CD4-positive, alpha-beta memory T cell (primary cell): ENCODE data around the gene PLXNA2. TPM values are rescaled to one million over a fixed set of nuclear protein-coding genes. Genes with fewer than 3 reads are reported as not detected.

Experiments used
- CTCF ChIA-PET: fragments of 350-600 bp; sonication (Branson Sonifier 250); formaldehyde crosslinking; loops from one replicate; lab custom pipeline; 2021; ENCODE audit warnings: inconsistent platforms; ENCODE audit not compliant: partially characterized antibody; lab: Charles Lee
- POLR2A ChIA-PET: fragments of 350-600 bp; sonication (Branson Sonifier 250); formaldehyde crosslinking; loops from one replicate; lab custom pipeline; 2021; ENCODE audit not compliant: partially characterized antibody; lab: Charles Lee
- DNase-seq, 5 donors: peaks; one replicate each; pipeline versions ENCODE4 v3.0.0 to v3.0.0-alpha.2; 2020 to 2022; ENCODE audit warnings: mixed read lengths in 1 of 5
- H3K27ac ChIP-seq: one replicate; pipeline ENCODE4 v1.7.0; 2013; ENCODE audit warnings: low read depth, low read length
- H3K27me3 ChIP-seq: 2 replicates; pipeline ENCODE4 v1.7.0; 2013; ENCODE audit warnings: mild to moderate bottlenecking, low read length, moderate library complexity; ENCODE audit not compliant: insufficient read depth
- H3K36me3 ChIP-seq: 2 replicates; pipeline ENCODE4 v1.7.0; 2013; ENCODE audit warnings: mild to moderate bottlenecking, low read length, moderate library complexity; ENCODE audit not compliant: insufficient read depth
- H3K4me1 ChIP-seq: 2 replicates; pipeline ENCODE4 v1.7.0; 2013; ENCODE audit warnings: mild to moderate bottlenecking, low read length, moderate library complexity; ENCODE audit not compliant: insufficient read depth
- H3K4me3 ChIP-seq, 2 donors: one replicate each; pipeline ENCODE4 v1.7.0; 2013; ENCODE audit warnings: low read length in 2 of 2, mild to moderate bottlenecking in 1 of 2
- H3K9me3 ChIP-seq, 2 donors: one replicate each; pipeline ENCODE4 v1.7.0; 2013; ENCODE audit warnings: low read length in 2 of 2, control low read depth in 1 of 2; ENCODE audit not compliant: control insufficient read depth in 1 of 2
- H3K27ac Mint-ChIP-seq, 7 donors: one replicate each; pipeline ENCODE4 v1.8.0; 2020 to 2021; ENCODE audit warnings: mixed read lengths in 7 of 7, mild to moderate bottlenecking in 6 of 7, inconsistent platforms in 3 of 7, moderate library complexity in 3 of 7
- H3K27me3 Mint-ChIP-seq, 2 donors: one replicate each; pipeline ENCODE4 v1.8.0; 2020 to 2021; ENCODE audit warnings: mixed read lengths in 2 of 2
- H3K36me3 Mint-ChIP-seq, 2 donors: one replicate each; pipeline ENCODE4 v1.8.0; 2020 to 2021; ENCODE audit warnings: mixed read lengths in 2 of 2, inconsistent platforms in 1 of 2, mild to moderate bottlenecking in 1 of 2
- H3K4me1 Mint-ChIP-seq, 4 donors: one replicate each; pipeline ENCODE4 v1.8.0; 2020 to 2021; ENCODE audit warnings: mixed read lengths in 4 of 4, mild to moderate bottlenecking in 1 of 4
- H3K4me3 Mint-ChIP-seq, 8 donors: one replicate each; pipeline ENCODE4 v1.8.0; 2020 to 2021; ENCODE audit warnings: mixed read lengths in 8 of 8, mild to moderate bottlenecking in 7 of 8, moderate library complexity in 6 of 8, inconsistent platforms in 3 of 8
- H3K9me3 Mint-ChIP-seq, 8 donors: one replicate each; pipeline ENCODE4 v1.8.0; 2020 to 2021; ENCODE audit warnings: mixed read lengths in 8 of 8, mild to moderate bottlenecking in 5 of 8, inconsistent platforms in 3 of 8, moderate library complexity in 1 of 8
- intact Hi-C: fragments of 100-400 bp; cut with micrococcal nuclease; formaldehyde crosslinking; loops from one replicate; pipeline ENCODE4 v1.15.1; 2023
- polyA plus RNA-seq, 2 donors: library from polyadenylated mRNA; unstranded; fragments of 300-500 nt; fragmentation: Illumina TruSeq; gene quantifications; one replicate each; pipeline ENCODE4 v1.2.3, GENCODE V29; 2021
- total RNA-seq, 2 experiments: library from RNA; stranded (reverse); gene quantifications; one replicate each; pipeline ENCODE4 v1.2.3, GENCODE V29; 2021

Gene PLXNA2
- total and polyA plus RNA-seq, 4 experiments from 2014 or later, result 0.10 to 4.0 (median 1.8) TPM

DNA sequence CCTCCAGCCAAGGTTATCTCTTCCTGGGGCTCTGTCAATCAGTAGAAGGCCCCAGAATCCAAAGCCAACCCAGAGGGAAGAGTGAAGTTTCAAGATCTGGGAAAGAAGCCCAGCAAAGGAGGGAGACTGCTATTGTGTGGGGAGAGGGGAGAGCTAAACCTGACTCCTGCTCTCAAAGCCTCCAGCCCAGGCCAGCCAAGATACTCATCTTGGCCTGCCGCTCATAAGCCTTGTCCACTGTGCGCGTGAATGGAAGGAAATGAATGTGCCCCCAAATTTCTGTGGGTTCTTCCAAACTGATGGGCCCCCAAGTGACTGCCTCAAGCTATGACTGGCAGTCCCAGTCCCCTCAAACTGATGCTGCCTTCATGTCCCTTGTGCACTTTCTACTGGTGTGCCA, 2.0 kb downstream of the PLXNA2 start:
- no peak overlapping the region for H3K27ac Mint-ChIP-seq
- H3K4me1 Mint-ChIP-seq, result peaks cover 6 to 18% (median 8%) of the 10 kb centered on the region in 4 donors
- POLR2A ChIA-PET, result no interaction called here
- intact Hi-C loops, result loop anchor here (10.0 kb wide), 1 partner anchor 417 kb away; no protein-coding TSS in a partner anchor
- no peaks in the 10 kb centered on the region for H3K9me3 ChIP-seq
- H3K27me3 Mint-ChIP-seq, result peaks cover 20 to 23% of the 10 kb centered on the region in 2 donors
- H3K4me1 ChIP-seq, result peaks cover 15% of the 10 kb centered on the region
- H3K36me3 Mint-ChIP-seq, result no peaks in the 10 kb centered on the region
- CTCF ChIA-PET, result interaction anchor here (1.6 to 11.2 kb wide), 2 partner anchors 10 to 217 kb away, joined by 3 to 234 read pairs; no protein-coding TSS in a partner anchor
- no peak overlapping the region for H3K27ac ChIP-seq
- DNase-seq, result no peak
- H3K36me3 ChIP-seq, result no peaks in the 10 kb centered on the region
- no peak overlapping the region for H3K4me3 ChIP-seq
- peaks cover 18% of the 10 kb centered on the region for H3K27me3 ChIP-seq
- no peaks in the 10 kb centered on the region for H3K9me3 Mint-ChIP-seq
- peak overlapping the region; percentile 14 to 83 (median 82) for H3K4me3 Mint-ChIP-seq

DNA sequence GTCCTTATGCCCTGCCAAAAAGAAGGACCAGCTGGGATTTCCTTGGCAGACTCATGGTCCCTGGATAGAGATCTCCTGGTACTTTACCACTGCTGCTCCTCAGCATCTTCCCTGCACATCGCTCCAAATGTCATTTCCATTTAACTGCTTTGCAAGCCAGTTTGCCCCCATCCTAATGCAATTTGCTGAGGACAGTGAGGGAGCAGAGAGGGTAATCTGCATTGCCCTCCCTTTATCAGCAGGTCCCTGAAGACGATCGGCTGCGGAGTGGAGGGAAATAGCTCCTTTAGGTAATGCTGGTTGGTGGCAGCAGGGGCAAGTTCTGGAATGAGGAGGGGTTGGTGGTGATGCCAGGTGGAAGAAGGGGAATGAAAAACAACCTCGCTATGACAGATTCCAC, 2.7 kb downstream of the PLXNA2 start:
- Mint-ChIP-seq H3K4me3 (peak overlapping the region in 2 of 8 donors; percentile 29 to 53), H3K36me3 (no peaks in the 10 kb centered on the region), H3K27ac (no peak overlapping the region), H3K4me1 (peaks cover 9 to 20% (median 10%) of the 10 kb centered on the region in 4 donors), H3K9me3 (no peaks in the 10 kb centered on the region), H3K27me3 (peaks cover 20 to 28% of the 10 kb centered on the region in 2 donors)
- no peak overlapping the region for H3K4me3 ChIP-seq
- intact Hi-C loops, result loop anchor here (10.0 kb wide), 1 partner anchor 417 kb away; no protein-coding TSS in a partner anchor
- DNase-seq, result no peak
- no peak overlapping the region for H3K27ac ChIP-seq
- H3K27me3 ChIP-seq, result peaks cover 20% of the 10 kb centered on the region
- peaks cover 19% of the 10 kb centered on the region for H3K4me1 ChIP-seq
- no peaks in the 10 kb centered on the region for H3K9me3 ChIP-seq
- H3K36me3 ChIP-seq, result no peaks in the 10 kb centered on the region
- POLR2A ChIA-PET, result no interaction called here
- CTCF ChIA-PET, result interaction anchor here (1.6 to 11.2 kb wide), 2 partner anchors 9 to 217 kb away, joined by 3 to 234 read pairs; no protein-coding TSS in a partner anchor

DNA sequence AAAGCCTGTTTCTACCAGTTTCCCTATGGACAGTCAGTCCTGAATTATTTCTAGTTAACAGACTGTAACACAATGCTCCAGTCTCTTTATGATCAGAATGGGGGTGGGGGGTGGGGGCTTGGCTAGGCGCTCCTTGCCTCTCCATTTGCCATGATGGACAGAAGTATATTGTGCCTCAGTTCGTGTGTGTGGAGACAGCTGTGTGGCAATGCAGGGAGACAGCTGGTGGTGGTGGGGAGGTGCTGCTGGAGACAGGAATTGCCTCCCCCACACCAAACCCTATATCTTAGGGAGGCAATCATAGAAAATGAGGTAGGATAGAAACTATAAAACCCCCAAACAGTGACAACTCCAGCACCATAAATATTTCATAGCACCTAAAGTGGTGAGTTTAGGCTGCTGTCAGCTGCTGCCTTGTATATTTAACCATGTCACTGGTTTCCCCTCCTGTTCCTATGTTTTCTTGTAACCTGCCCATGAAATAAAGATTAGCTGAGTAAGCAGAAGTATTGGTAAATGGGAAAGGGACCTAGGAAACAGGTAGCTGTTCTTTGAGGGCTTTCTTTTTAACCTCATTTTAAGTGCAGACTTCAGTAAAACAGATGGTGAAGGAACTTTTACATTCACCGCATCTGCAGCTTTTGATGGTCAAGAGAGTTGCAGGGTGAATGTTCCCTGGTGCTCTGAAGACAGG, 3.4 kb downstream of the PLXNA2 start:
- H3K27me3 ChIP-seq, result peaks cover 24% of the 10 kb centered on the region

DNA sequence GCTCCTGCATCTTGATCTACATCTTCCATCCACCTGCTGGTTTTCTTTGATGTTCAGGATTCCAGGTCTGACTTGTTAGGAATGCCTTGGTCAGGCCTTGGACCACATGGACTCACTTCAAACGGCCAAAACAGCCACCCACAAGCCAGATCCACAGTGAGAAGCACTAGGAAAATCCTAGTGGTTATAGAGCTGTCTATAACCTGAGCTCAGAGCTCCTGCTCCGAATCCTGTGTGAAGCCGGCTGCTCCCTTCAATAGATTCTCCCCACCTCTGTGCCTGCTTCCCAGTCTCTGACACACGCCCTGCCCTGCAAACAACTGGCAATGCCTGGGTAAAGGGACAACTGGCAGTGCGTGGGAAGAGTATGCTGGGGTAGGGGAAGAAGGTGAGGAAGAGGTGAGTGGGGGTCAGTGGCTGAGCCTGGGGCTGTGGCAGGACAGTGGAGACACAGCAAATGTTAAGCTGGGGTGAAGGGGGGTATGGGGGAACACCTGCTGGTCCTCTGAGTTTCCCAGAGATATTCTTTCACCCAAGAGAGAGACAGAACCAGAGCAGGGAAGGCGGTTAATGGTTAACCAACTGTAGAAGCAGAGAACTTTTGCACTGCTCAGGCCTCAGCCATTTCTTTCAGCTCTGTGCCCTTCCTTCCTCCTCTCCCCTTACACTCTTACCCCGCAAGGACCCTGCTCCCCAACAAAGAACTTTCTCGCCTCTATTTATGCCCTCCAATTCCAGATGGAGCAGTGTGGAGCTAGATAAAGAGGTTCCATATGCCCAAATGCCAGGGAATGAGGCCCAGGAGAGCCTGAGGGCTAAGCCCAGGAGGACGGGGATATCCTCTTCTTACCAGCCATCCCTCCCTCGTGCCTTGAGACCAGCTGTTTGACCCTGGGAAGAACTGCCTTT, 4.5 kb downstream of the PLXNA2 start:
- no peaks in the 10 kb centered on the region for H3K9me3 ChIP-seq
- no peak overlapping the region for H3K4me3 ChIP-seq
- Mint-ChIP-seq H3K27me3 (peaks cover 22 to 35% of the 10 kb centered on the region in 2 donors), H3K4me1 (peaks cover 7 to 21% (median 12%) of the 10 kb centered on the region in 4 donors), H3K4me3 (no peak overlapping the region), H3K9me3 (no peaks in the 10 kb centered on the region), H3K36me3 (no peaks in the 10 kb centered on the region), H3K27ac (no peak overlapping the region)
- peaks cover 21% of the 10 kb centered on the region for H3K4me1 ChIP-seq
- ChIA-PET POLR2A (interaction anchor here (0.6 kb wide), 2 partner anchors 463 to 487 kb away, joined by 3 to 4 read pairs; no protein-coding TSS in a partner anchor), CTCF (interaction anchor here (0.6 to 11.2 kb wide), 8 partner anchors 11 to 355 kb away, joined by 3 to 234 read pairs (median 3); no protein-coding TSS in a partner anchor)
- no peak for DNase-seq
- no peaks in the 10 kb centered on the region for H3K36me3 ChIP-seq
- intact Hi-C loops, result loop anchor here (10.0 kb wide), 1 partner anchor 415 kb away; no protein-coding TSS in a partner anchor
- H3K27ac ChIP-seq, result no peak overlapping the region
- peaks cover 24% of the 10 kb centered on the region for H3K27me3 ChIP-seq

More for the DNA sequence above, 3.4 kb downstream of the PLXNA2 start:
- peaks cover 12 to 27% (median 16%) of the 10 kb centered on the region in 4 donors for H3K4me1 Mint-ChIP-seq
- no peaks in the 10 kb centered on the region for H3K36me3 Mint-ChIP-seq
- POLR2A ChIA-PET, result interaction anchor here (0.6 kb wide), 2 partner anchors 464 to 488 kb away, joined by 3 to 4 read pairs; no protein-coding TSS in a partner anchor
- H3K4me3 Mint-ChIP-seq, result no peak overlapping the region
- Histone ChIP-seq H3K27ac (no peak overlapping the region), H3K4me1 (peaks cover 26% of the 10 kb centered on the region), H3K9me3 (no peaks in the 10 kb centered on the region), H3K4me3 (no peak overlapping the region), H3K36me3 (no peaks in the 10 kb centered on the region)
- no peak overlapping the region for H3K27ac Mint-ChIP-seq
- no peaks in the 10 kb centered on the region for H3K9me3 Mint-ChIP-seq
- intact Hi-C loops, result loop anchor here (10.0 kb wide), 1 partner anchor 416 kb away; no protein-coding TSS in a partner anchor
- no peak for DNase-seq
- H3K27me3 Mint-ChIP-seq, result peaks cover 20 to 33% of the 10 kb centered on the region in 2 donors
- CTCF ChIA-PET, result interaction anchor here (1.3 to 11.2 kb wide), 2 partner anchors 12 to 216 kb away, joined by 3 to 234 read pairs; no protein-coding TSS in a partner anchor

DNA sequence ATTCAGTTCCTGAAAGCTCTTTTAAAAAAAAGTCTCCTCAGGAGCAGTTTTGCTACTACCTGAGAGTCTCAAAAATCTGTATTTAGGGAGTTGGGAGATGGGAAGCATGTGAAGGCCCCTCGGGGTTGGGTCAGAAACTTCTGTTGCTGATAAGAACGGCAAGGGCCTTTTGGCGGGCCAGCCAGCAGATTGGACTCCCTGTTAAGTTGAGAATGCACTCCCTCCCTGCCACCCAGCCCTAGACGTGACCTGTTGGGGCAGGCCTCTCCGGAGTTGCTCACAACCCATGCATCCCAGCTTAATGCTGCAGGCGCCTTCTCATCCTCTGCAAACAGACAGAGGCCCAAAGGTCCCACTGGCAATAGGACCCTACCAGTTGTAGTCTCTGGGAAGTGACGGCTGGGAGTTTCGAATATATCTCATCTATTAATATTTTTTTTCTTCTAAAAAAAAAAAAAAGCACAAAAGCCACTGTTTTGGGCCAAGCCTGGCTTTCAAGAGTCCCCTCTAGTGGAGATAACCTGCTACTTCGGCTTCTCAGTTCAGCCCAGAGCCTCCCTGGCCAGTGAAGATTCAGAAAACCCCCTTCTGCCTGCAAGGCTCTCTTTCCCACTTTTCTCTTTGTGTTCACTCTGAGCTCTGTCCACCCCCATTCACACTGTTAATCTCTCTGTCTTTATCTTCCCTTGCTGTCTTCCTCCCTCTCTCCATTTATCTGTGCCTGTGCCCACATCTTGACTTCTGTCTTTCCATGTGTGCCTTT, 5.3 kb downstream of the PLXNA2 start:
- Histone ChIP-seq H3K27ac (no peak overlapping the region), H3K4me3 (no peak overlapping the region), H3K27me3 (peaks cover 24% of the 10 kb centered on the region), H3K9me3 (no peaks in the 10 kb centered on the region), H3K36me3 (no peaks in the 10 kb centered on the region), H3K4me1 (peaks cover 17% of the 10 kb centered on the region)
- ChIA-PET POLR2A (no interaction called here), CTCF (interaction anchor here (1.0 to 11.2 kb wide), 11 partner anchors 8 to 214 kb away, joined by 3 to 234 read pairs (median 3); no protein-coding TSS in a partner anchor)
- Mint-ChIP-seq H3K4me3 (no peak overlapping the region), H3K27ac (no peak overlapping the region), H3K27me3 (peaks cover 22 to 37% of the 10 kb centered on the region in 2 donors), H3K36me3 (no peaks in the 10 kb centered on the region), H3K4me1 (peaks cover 5 to 16% (median 11%) of the 10 kb centered on the region in 4 donors), H3K9me3 (no peaks in the 10 kb centered on the region)
- intact Hi-C loops, result no loop called here
- DNase-seq, result peak in 4 of 5 donors; percentile 9 to 24 (median 12)

DNA sequence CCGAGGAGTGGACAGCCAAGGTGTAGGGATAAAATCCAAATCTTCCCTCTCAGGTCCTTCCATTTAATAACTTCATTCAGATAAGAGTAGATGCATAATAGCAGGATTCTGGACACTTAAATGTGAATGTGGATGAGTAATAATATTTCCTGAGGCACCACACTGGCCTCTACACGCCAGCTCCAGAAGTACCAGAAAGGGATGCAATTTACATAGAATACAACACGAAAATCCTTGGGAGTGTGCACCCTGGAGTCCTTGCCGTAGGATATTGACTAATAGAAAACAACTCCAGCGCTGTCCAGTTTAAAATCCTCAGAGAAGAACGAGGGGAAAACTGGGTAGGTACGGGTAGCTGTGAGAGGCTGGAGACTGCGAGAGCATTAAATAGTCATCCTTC, 6.9 kb downstream of the PLXNA2 start:
- intact Hi-C loops, result no loop called here
- POLR2A ChIA-PET, result no interaction called here
- CTCF ChIA-PET, result interaction anchor here (1.0 to 11.2 kb wide), 6 partner anchors 8 to 212 kb away, joined by 3 to 234 read pairs (median 7); partner anchors contain the start of gene PLXNA2
- H3K27ac Mint-ChIP-seq, result no peak overlapping the region
- DNase-seq, result no peak
- peaks cover 25 to 34% of the 10 kb centered on the region in 2 donors for H3K27me3 Mint-ChIP-seq
- H3K9me3 ChIP-seq, result no peaks in the 10 kb centered on the region
- peaks cover 16% of the 10 kb centered on the region for H3K27me3 ChIP-seq
- no peak overlapping the region for H3K4me3 ChIP-seq
- H3K27ac ChIP-seq, result no peak overlapping the region
- peaks cover 11% of the 10 kb centered on the region for H3K4me1 ChIP-seq
- H3K9me3 Mint-ChIP-seq, result no peaks in the 10 kb centered on the region
- H3K36me3 ChIP-seq, result no peaks in the 10 kb centered on the region
- H3K4me3 Mint-ChIP-seq, result no peak overlapping the region
- peaks cover 5 to 16% (median 7%) of the 10 kb centered on the region in 4 donors for H3K4me1 Mint-ChIP-seq
- no peaks in the 10 kb centered on the region for H3K36me3 Mint-ChIP-seq
